H54 (cell line): ENCODE results near the gene RAPGEFL1.
"Not testable (repeated sequence)": the region's sequence is repeated elsewhere in the genome, so short reads cannot be mapped to it uniquely, and the experiment has no call there.

Source experiments
- DNase-seq: peaks from one replicate; pipeline ENCODE4 v3.0.0; 2011; ENCODE audit warnings: low spot score, mixed read lengths; ENCODE audit not compliant: insufficient read length
- FAIRE-seq: peaks from 3 replicates; lab custom pipeline; 2011; peaks lifted over from hg19 to GRCh38; lab: Jason Lieb, UNC
- POLR2A ChIP-seq: IDR thresholded peaks from 2 replicates; pipeline ENCODE4 v1.6.1; 2011; ENCODE audit warnings: low read depth, mild to moderate bottlenecking, low read length

RAPGEFL1 gene

DNA sequence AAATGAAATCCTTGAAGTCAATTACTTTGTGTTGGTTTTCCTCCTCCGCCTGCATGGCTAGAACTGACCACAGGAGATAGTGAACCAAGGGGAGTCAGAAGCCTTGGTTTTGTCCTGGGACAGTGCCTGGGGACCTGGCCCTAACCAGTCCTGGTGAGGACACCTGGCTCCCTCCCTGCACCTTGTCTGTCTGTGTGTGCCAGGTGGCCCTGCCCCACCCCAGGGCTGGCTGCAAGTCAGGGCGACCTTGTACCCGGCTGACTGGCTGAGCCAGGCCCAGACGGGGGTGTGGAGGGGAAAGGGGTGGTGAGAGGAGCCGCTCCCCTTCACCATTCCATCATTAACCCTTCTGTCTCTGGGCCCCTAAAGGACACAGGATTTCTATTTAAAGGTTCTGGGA lies 3.4 kb downstream of the RAPGEFL1 start:
- DNase-seq, result no peak
- no peak for FAIRE-seq
- no peak for TF ChIP-seq POLR2A

DNA sequence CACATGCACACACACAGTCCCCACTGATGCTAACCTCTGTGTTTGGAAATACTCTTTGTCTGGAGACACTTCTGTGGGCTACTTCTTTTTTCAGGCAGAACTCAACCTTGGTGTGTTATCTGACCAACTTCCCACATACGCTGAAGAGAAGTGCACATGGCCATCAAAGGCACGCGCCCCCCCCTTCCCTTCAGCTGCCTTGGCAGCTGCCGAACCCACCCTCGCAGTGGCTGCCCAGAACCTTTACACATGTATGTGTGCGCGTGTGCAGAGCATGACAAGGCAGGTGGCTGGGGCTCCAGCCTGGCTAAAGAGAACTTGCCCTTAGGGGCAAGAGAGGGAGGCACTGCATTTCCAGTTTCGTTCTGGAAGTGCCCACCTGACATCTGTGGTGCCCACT lies 3.9 kb downstream of the RAPGEFL1 start:
- TF ChIP-seq POLR2A, result no peak
- DNase-seq (no peak), FAIRE-seq (no peak)

DNA sequence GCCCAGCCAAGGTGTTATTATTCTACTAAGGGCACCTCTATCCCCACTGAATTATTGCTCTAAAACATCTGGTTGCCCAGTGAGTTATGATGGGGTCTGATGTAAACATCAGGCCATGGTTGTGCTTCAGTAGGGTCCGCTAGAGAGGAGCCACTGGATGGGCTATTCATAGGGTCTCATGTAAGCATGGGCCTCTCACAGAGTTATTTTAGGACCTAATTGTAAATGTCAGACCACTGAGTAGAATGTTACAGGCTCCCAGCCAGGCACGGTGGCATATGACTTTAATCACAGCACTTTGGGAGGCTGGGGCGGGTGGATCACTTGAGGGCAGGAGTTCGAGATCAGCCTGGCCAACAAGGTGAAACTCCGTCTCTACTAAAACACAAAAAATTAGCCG lies 5.3 kb downstream of the RAPGEFL1 start:
- DNase-seq (no peak), FAIRE-seq (no peak)
- no peak for TF ChIP-seq POLR2A

DNA sequence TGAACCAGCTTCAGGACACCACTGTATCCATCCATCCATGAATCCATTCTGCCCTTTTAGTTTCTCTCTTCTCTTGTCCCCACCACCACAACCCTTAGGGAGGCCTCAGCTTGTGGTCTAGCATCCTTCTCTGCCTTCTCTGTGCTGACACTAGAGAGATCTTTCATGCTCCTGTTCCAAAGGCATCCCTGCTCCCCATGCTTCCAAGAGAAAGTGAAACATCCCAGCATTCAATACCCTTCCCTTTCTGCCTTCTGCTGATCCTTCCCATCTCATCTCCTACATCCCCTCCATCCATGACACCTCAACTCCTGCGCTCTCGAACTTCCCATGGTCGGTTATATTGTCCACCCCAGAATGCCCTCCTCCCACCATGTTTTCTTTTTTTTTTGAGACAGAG lies 10.0 kb downstream of the RAPGEFL1 start:
- no peak for FAIRE-seq
- no peak for DNase-seq
- no peak for TF ChIP-seq POLR2A

DNA sequence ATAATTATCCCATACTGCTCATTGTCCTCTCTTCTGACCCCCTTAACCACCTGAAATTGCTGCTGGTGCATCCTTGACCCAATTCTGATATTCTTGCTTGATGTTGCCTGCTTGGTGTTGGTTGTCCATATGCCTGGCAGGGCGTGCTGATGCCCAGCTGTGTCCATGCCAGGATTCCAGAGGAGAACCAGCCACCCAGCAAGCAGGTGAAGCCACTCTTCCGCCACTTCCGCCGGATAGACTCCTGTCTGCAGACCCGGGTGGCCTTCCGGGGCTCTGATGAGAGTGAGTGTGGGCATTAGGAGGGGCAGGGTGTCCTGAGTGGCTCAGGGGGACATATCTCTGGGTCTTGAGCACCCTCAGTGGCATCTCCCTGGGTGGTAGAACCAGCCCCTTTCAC lies 11.4 kb downstream of the RAPGEFL1 start:
- no peak for TF ChIP-seq POLR2A
- DNase-seq, result no peak
- FAIRE-seq, result no peak

- no peak for DNase-seq
- TF ChIP-seq POLR2A, result no peak; the same call in 1 of the 2 replicates
- no peak for FAIRE-seq
Observed at GRCh38 chr17:40190197-40191021, 13.1 kb downstream of the RAPGEFL1 start.

DNA sequence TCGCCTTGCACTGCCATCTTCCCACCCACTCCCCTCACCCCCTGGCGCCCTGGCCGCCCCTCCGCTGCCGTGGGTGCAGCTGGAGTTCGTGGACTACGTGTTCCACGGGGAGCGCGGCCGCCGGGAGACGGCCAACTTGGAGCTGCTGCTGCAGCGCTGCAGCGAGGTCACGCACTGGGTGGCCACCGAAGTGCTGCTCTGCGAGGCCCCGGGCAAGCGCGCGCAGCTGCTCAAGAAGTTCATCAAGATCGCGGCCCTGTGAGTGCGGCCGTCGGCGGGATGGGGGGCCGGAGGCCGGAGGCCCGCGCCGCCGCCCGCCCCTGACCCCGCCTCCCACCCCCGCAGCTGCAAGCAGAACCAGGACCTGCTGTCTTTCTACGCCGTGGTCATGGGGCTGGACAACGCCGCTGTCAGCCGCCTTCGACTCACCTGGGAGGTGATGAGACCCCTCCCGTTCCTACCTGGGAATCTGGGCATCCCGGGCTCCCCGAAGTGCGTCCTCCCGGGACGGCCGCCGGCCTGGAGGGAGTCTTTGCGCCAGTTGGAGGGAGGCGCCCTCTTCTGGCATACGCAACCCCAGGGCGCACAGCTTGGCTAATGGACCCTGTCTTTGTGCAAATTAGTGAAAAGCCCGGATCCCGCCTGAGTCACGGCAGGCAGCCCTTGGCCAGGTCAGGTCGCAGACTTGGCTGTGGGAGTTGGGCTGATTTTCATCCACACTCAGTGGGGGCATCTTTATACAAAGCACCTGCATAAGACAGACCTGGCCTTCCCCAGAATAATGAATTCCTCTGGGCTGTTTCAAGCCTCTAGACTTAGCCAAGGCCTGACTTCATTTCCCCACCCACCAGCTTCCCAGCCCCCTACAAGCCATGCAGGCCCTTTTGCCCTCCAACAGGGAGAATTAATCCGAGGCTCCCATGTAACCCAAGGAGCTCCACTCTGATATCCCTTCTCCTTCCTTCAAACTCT lies 14.3 kb downstream of the RAPGEFL1 start:
- DNase-seq, result no peak
- no peak for TF ChIP-seq POLR2A
- FAIRE-seq, result no peak

DNA sequence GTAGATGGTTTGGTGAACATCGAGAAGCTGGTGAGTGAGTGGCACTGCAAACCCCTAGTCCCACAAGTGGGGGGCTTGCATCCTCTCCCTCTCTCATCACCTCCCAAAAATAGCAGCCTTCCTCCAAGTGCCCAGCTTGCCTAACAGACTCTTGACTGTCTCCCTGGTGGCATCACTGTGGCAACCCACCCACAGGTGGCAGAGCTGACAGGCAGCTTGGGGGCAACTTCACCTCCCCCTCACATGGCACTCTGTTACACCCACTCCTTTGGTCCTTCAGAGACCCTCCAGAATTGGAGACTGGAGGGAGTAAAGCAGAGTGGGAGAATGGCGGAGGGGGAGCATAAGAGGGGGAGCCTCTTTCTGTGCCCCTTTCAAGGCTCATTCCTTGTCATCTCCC lies 15.7 kb downstream of the RAPGEFL1 start:
- DNase-seq (no peak), FAIRE-seq (no peak)
- no peak for TF ChIP-seq POLR2A

- no peak for FAIRE-seq
- TF ChIP-seq POLR2A, result no peak
- DNase-seq, result no peak
Observed at GRCh38 chr17:40194821-40195220, 17.6 kb downstream of the RAPGEFL1 start.

GRCh38 chr17:40197550-40197949 lies 20.3 kb downstream of the RAPGEFL1 start:
- FAIRE-seq (no peak), DNase-seq (no peak)
- no peak for TF ChIP-seq POLR2A

DNA sequence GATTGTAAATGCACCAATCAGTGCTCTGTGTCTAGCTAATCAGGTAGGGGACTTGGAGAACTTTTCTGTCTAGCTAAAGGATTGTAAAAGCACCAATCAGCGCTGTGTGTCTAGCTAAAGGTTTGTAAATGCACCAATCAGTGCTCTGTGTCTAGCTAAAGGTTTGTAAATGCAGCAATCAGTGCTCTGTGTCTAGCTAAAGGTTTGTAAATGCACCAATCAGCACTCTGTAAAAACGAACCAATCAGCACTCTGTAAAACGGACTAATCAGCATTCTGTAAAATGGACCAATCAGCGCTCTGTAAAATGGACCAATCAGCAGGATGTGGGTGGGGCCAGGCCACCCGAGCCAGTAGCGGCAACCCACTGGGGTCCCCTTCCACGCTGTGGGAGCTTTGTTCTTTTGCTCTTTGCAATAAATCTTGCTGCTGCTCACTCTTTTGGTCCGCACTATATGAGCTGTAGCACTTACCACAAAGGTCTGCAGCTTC lies 20.7 kb downstream of the RAPGEFL1 start:
- not testable (repeated sequence) for DNase-seq, FAIRE-seq

- FAIRE-seq, result no peak
- TF ChIP-seq POLR2A, result no peak
- no peak for DNase-seq
Observed at GRCh38 chr17:40198576-40198975, 21.3 kb downstream of the RAPGEFL1 start.

GRCh38 chr17:40203131-40203530 lies 25.9 kb downstream of the RAPGEFL1 start:
- FAIRE-seq (no peak), DNase-seq (no peak)
- no peak for TF ChIP-seq POLR2A

GRCh38 chr17:40206193-40206592 lies 28.9 kb downstream of the RAPGEFL1 start:
- DNase-seq, FAIRE-seq: not testable (repeated sequence)
